SK-N-MC (cell line): ENCODE data around the gene NDUFC2.

Source experiments
- EZH2 ChIP-seq: fragments of 200-600 bp; sonication (generic); IDR thresholded peaks from one replicate; pipeline ENCODE4 v1.6.1; 2017; ENCODE audit warnings: antibody characterized with exemption
- FOXP2 ChIP-seq: optimal IDR thresholded peaks from 2 replicates; pipeline ENCODE3; 2011; ENCODE audit warnings: mild to moderate bottlenecking, moderate library complexity; ENCODE audit not compliant: insufficient read depth; ENCODE audit errors: extremely low read length, control extremely low read depth
- POLR2AphosphoS5 ChIP-seq: IDR thresholded peaks from 2 replicates; pipeline ENCODE4 v1.6.1; 2012; ENCODE audit warnings: mild to moderate bottlenecking, low read depth, low read length, borderline replicate concordance

DNA sequence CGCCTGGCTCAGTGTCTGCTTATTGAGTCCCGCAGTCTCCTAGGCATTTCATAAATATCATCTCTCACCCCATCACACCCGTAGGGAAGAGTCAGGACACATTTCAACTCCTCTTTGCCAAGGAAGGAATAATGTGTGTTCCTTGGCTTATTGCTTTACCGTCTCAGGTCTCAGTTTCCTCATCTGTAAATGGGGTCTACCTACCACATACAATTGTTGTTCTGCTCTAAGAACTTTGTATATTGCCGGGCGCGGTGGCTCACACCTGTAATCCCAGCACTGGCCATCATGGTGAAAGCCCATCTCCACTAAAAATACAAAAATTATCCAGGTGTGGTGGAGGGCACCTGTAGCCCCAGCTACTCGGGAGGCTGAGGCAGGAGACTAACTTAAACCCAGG, 19.1 kb downstream of the NDUFC2 start:
- TF ChIP-seq POLR2AphosphoS5: no peak
- TF ChIP-seq EZH2: no peak
- TF ChIP-seq FOXP2: no peak
